Activated T-helper 2 cell treated with anti-CD3 and anti-CD28 coated beads, Interferon-gamma antibody, Interleukin-2, Interleukin-4, amounts not matched to agents 10 μg/mL and 5 μg/mL and 100 μg/mL, durations not matched to agents 14 hours and 24 hours and 36 hours (primary cell): ENCODE data around the gene PTK7. TPM values are rescaled to one million over a fixed set of nuclear protein-coding genes. Genes with fewer than 3 reads are reported as not detected.
"Not testable (repeated sequence)": the region's sequence is repeated elsewhere in the genome, so short reads cannot be mapped to it uniquely, and the experiment has no call there.

ENCODE experiments used
- DNase-seq: peaks from one replicate; pipeline ENCODE4 v3.0.0; 2021; ENCODE audit warnings: low spot score
- H3K27ac Mint-ChIP-seq: one replicate; pipeline ENCODE4 v1.8.0; 2021; ENCODE audit warnings: mixed read lengths
- H3K27me3 Mint-ChIP-seq: one replicate; pipeline ENCODE4 v1.8.0; 2021; ENCODE audit warnings: low read depth, mixed read lengths
- H3K36me3 Mint-ChIP-seq: one replicate; pipeline ENCODE4 v1.8.0; 2021; ENCODE audit warnings: low read depth, mixed read lengths
- H3K4me1 Mint-ChIP-seq: one replicate; pipeline ENCODE4 v1.8.0; 2021; ENCODE audit warnings: low read depth, mixed read lengths
- H3K4me3 Mint-ChIP-seq: one replicate; pipeline ENCODE4 v1.8.0; 2021; ENCODE audit warnings: low read depth, mild to moderate bottlenecking, moderate library complexity, mixed read lengths
- H3K9me3 Mint-ChIP-seq: one replicate; pipeline ENCODE4 v1.8.0; 2021; ENCODE audit warnings: mixed read lengths
- intact Hi-C: fragments of 100-400 bp; cut with micrococcal nuclease; formaldehyde crosslinking; loops from one replicate; pipeline ENCODE4 v1.15.1; 2023
- total RNA-seq: library from RNA; stranded (reverse); gene quantifications from 2 replicates; pipeline ENCODE4 v1.2.3, GENCODE V29; 2022

PTK7 gene
- total RNA-seq, 1 donor from 2014 or later: 3.7 TPM

- H3K27me3 Mint-ChIP-seq, H3K9me3 Mint-ChIP-seq: not testable (repeated sequence)
Measured at GRCh38 chr6:43041475-43041874, 34.6 kb upstream of the PTK7 start.

DNA sequence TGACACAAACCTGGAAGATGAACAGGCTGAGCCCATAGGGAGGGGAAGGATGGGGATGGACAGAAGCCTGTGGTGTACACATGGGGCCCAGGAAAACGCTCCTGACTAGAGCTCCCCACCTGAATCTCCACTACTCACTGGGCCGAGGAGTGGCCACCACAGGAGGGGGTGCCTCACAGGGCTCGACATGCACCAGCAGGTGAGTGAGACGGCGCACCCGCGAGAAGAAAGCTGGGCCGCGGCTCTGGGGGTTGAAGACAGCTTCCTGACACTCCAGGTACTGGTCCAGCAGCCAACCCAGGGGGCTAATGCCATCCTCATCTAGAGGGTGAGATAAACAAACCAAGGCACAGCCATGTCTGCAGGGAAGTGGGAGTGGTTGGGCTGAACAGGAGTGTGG lies 32.8 kb upstream of the PTK7 start:
- no peak overlapping the region for H3K4me3 Mint-ChIP-seq
- H3K27ac Mint-ChIP-seq: no peak overlapping the region
- DNase-seq: no peak
- no peaks in the 10 kb centered on the region for H3K9me3 Mint-ChIP-seq
- peaks cover 57% of the 10 kb centered on the region for H3K36me3 Mint-ChIP-seq
- no peaks in the 10 kb centered on the region for H3K4me1 Mint-ChIP-seq
- intact Hi-C loops: no loop called here
- no peaks in the 10 kb centered on the region for H3K27me3 Mint-ChIP-seq

More at GRCh38 chr6:43041475-43041874, 34.6 kb upstream of the PTK7 start:
- H3K36me3 Mint-ChIP-seq: peaks cover 68% of the 10 kb centered on the region
- DNase-seq, H3K4me3 Mint-ChIP-seq, intact Hi-C loops, H3K27ac Mint-ChIP-seq, H3K4me1 Mint-ChIP-seq: not testable (repeated sequence)

GRCh38 chr6:43045371-43045930 lies 30.7 kb upstream of the PTK7 start:
- Mint-ChIP-seq H3K27ac (no peak overlapping the region), H3K36me3 (peaks cover 56% of the 10 kb centered on the region), H3K9me3 (no peaks in the 10 kb centered on the region), H3K4me1 (peaks cover 2% of the 10 kb centered on the region), H3K4me3 (no peak overlapping the region), H3K27me3 (no peaks in the 10 kb centered on the region)
- intact Hi-C loops: no loop called here
- no peak for DNase-seq

DNA sequence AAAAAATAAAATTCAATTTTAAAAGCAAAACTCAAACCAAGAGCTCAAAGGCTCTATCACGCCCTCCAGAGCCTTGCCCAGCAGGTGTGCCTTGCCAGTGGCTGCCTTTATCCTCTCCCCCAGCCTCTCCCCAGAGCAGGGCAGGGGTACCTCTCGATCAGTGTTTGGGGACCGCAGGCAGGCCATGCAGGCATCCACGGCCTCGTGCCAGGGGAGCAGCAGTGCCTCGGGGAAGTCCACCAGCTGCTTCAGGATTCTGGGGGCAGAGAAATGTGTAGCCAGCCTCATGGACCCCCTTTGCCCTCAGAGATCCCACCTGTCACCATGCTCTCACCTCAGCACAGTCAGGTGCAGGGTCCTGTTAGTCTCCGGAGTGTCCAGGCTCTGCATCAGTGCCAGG lies 28.1 kb upstream of the PTK7 start:
- no peak overlapping the region for H3K4me3 Mint-ChIP-seq
- no peak for DNase-seq
- no peaks in the 10 kb centered on the region for H3K27me3 Mint-ChIP-seq
- H3K36me3 Mint-ChIP-seq: peaks cover 57% of the 10 kb centered on the region
- H3K9me3 Mint-ChIP-seq: no peaks in the 10 kb centered on the region
- peaks cover 24% of the 10 kb centered on the region for H3K4me1 Mint-ChIP-seq
- intact Hi-C loops: no loop called here
- no peak overlapping the region for H3K27ac Mint-ChIP-seq

GRCh38 chr6:43050981-43051380 lies 25.1 kb upstream of the PTK7 start:
- no peak for DNase-seq
- Mint-ChIP-seq H3K36me3 (peaks cover 60% of the 10 kb centered on the region), H3K27ac (no peak overlapping the region), H3K4me3 (no peak overlapping the region), H3K4me1 (peaks cover 33% of the 10 kb centered on the region), H3K9me3 (no peaks in the 10 kb centered on the region), H3K27me3 (no peaks in the 10 kb centered on the region)
- intact Hi-C loops: loop anchor here (10.0 kb wide), 2 partner anchors 126 to 1486 kb away; partner anchors contain the start of gene CNPY3

DNA sequence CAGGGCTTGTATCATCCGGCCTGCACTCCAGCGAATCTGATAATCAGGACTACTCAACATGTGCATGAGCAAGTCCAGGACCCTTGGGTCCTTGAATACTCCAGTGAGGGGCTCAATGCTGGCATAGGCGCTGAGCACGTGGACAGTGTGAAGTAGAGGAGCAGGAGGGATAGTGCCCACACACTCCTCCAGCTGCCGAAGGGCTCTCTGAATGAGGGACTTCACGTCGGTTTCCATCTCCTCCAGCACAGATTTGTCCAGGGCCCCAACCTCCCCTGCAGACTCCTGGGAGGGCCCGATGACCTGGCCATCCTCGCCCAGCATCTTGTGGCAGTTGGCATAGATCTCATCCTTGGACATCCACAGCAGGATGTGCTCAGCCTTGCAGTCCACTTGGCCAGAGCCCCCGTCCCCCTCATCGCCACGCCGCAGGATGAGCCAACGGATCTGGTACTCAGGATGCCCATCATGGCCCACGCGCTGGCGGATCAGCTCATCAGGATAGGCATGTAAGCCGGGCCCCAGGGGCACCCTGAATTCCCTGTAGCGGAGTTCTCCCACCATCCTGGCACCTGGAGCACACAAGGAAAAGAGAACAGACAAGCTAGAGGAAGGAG lies 23.8 kb upstream of the PTK7 start:
- intact Hi-C loops: loop anchor here (10.0 kb wide), 2 partner anchors 128 to 1488 kb away; partner anchors contain the start of gene CNPY3
- Mint-ChIP-seq H3K9me3 (no peaks in the 10 kb centered on the region), H3K4me3 (peak overlapping the region; percentile 100), H3K36me3 (peaks cover 60% of the 10 kb centered on the region), H3K27me3 (no peaks in the 10 kb centered on the region), H3K4me1 (peaks cover 33% of the 10 kb centered on the region), H3K27ac (peak overlapping the region; percentile 98)
- DNase-seq: no peak

GRCh38 chr6:43052842-43053544 lies 23.1 kb upstream of the PTK7 start:
- H3K4me3 Mint-ChIP-seq: peak overlapping the region; percentile 100
- H3K36me3 Mint-ChIP-seq: peaks cover 62% of the 10 kb centered on the region
- no peaks in the 10 kb centered on the region for H3K27me3 Mint-ChIP-seq
- DNase-seq: no peak
- H3K9me3 Mint-ChIP-seq: no peaks in the 10 kb centered on the region
- H3K27ac Mint-ChIP-seq: peak overlapping the region; percentile 98
- H3K4me1 Mint-ChIP-seq: peaks cover 35% of the 10 kb centered on the region
- intact Hi-C loops: loop anchor here (10.0 kb wide), 2 partner anchors 128 to 1488 kb away; partner anchors contain the start of gene CNPY3

DNA sequence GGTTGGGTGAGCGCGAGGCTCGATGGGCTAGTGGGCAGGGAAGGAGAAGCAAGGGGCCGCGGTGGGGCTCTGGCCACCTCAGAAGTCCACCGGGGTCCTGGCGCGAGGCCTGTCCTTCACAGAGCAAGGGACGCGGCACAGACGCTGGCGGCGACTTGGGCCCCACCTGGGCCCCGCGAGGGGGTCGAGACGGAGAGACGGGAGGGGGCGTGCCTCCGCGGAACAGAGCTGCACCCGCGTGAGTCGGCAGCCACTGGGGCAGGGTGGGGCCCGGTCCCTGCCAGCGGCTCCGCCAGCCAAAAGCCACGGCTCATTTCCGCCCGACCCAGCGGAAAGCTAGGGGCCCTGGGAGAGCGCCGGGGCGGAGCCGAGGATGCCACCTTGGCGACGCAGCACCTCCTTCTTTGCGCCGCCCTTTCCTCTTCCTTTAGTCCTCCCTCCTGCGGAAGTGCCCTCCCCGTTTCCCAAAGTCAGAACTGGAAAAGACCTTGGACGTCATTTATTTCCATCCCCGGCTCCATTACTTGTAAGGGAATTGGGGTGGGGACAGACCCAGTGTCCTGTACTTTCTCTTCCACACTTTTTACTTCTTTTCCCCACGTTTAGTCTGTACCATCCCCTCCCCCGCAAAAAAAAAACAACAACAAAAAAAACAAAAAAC lies 22.4 kb upstream of the PTK7 start, which contains the start of gene CUL7:
Gene CUL7, minus strand, starts transcription at position 307 of the 661 bp plus-strand sequence. CDS start 1,063 bp downstream, outside the sequence.
- Mint-ChIP-seq H3K27me3 (no peaks in the 10 kb centered on the region), H3K27ac (peak within 1 kb of the TSS; percentile 98), H3K4me1 (peaks cover 42% of the 10 kb centered on the region), H3K9me3 (no peaks in the 10 kb centered on the region), H3K36me3 (peaks cover 69% of the 10 kb centered on the region), H3K4me3 (peak within 1 kb of the TSS; percentile 100)
- intact Hi-C loops: loop anchor here (10.0 kb wide), 2 partner anchors 129 to 1489 kb away; partner anchors contain the start of gene CNPY3
- DNase-seq: peak; percentile 89

DNA sequence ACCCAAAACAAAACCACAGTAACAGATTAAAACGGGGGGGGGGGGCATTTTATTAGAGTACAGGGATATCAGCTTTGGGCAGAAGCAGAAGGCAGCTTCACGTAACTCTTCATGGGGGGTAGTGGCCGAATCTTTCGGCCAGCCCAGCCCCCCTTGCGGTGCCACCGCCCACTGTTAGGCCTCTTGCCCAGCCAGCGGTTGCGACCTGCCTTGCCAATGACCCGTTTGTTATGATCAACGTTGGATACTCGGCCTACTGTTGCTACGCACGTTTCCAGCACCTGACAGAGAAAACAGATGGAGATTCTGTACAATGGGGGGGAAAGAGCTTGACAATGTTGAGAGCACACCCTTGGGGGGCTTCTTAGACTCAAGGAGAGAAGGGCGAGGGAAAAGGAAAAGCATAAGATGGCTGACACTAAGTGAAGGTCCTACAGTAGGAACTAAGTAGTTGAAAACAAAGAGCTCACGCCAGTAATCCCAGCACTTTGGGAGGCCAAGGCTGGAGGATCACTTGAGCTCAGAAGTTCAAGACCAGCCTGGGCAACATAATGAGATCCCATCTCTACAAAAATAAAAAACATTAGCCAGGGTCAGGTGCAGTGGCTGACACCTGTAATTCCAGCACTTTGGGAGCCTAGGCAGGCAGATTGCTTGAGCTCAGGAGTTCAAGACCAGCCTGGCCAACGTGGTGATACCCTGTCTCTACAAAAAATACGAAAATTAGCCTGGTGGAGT lies 21.7 kb upstream of the PTK7 start:
- no peaks in the 10 kb centered on the region for H3K9me3 Mint-ChIP-seq
- H3K27ac Mint-ChIP-seq: peak overlapping the region; percentile 90
- H3K4me1 Mint-ChIP-seq: peaks cover 44% of the 10 kb centered on the region
- intact Hi-C loops: loop anchor here (10.0 kb wide), 2 partner anchors 130 to 1490 kb away; partner anchors contain the start of gene CNPY3
- peaks cover 66% of the 10 kb centered on the region for H3K36me3 Mint-ChIP-seq
- no peaks in the 10 kb centered on the region for H3K27me3 Mint-ChIP-seq
- H3K4me3 Mint-ChIP-seq: peak overlapping the region; percentile 100
- DNase-seq: no peak

DNA sequence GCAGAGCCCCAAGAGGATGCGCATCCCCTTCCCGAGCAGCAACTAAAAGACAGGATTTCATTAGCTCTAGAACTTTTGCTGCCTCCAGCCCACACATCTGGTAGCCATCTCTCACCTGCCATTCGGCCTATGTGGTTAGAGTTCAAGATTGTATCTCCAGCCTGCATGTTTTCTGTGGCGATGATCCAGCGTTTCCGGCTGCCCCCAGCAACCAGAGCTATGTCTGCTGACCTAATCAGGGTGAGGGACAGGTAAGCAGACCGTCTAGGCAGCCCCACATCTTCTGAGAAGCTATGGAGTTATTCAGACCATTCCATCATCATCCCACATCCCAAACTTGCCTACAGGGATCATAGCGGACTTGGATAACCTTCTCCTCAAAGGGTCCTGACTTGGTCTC lies 20.1 kb upstream of the PTK7 start:
- Mint-ChIP-seq H3K4me1 (peaks cover 52% of the 10 kb centered on the region), H3K27me3 (no peaks in the 10 kb centered on the region), H3K9me3 (no peaks in the 10 kb centered on the region), H3K27ac (no peak overlapping the region), H3K4me3 (no peak overlapping the region), H3K36me3 (peaks cover 50% of the 10 kb centered on the region)
- DNase-seq: no peak
- intact Hi-C loops: loop anchor here (10.0 kb wide), 2 partner anchors 131 to 1491 kb away; partner anchors contain the start of gene CNPY3

GRCh38 chr6:43058531-43058930 lies 17.6 kb upstream of the PTK7 start:
- Mint-ChIP-seq H3K27ac (peak overlapping the region; percentile 98), H3K4me3 (peak overlapping the region; percentile 93), H3K9me3 (no peaks in the 10 kb centered on the region), H3K36me3 (peaks cover 32% of the 10 kb centered on the region), H3K27me3 (no peaks in the 10 kb centered on the region), H3K4me1 (peaks cover 34% of the 10 kb centered on the region)
- no peak for DNase-seq
- intact Hi-C loops: loop anchor here (2.0 to 10.0 kb wide), 3 partner anchors 112 to 1494 kb away; partner anchors contain the start of genes CNPY3 and SRF
